ENCODE data around the gene CDH12.

CDH12 gene

GRCh38 chr5:21802869-21803490 is 1050.2 kb downstream of the CDH12 start:
- DNase-seq (ENCODE audit: low read depth): peak; percentile 58
- no peak overlapping the region for H3K4me3 ChIP-seq (ENCODE audit: low read depth, low read length)
- TF ChIP-seq CTCF (conservative IDR thresholded peaks at IDR 0.05; ENCODE audit: low read depth, low read length): peak; percentile 67

- no peak for DNase-seq (ENCODE audit: low read depth)
- H3K4me3 ChIP-seq (ENCODE audit: low read depth, low read length): no peak overlapping the region
- no peak for TF ChIP-seq CTCF (conservative IDR thresholded peaks at IDR 0.05; ENCODE audit: low read depth, low read length)
Measured at GRCh38 chr5:21802100-21802499, 1051.0 kb downstream of the CDH12 start.

DNA sequence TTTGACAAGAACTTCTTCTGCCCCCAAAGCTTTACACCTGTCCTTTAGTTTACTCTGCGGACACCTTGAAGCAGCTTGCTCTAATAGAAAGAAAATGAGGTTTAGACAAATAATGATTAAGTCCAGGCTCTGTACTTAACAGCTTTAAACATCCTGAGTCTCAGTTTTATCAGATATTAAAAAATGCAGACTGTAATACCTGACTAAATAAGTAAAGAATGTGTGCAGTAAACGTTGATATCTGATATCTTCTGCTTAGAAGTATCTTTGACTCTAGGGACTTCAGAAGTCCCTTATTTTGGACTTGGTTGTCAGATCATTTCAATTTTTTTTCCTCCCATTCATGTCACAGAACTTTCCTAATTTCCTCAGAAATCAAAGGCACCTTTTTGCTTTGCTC is 1060.4 kb downstream of the CDH12 start:
- no peak for TF ChIP-seq CTCF (conservative IDR thresholded peaks at IDR 0.05; ENCODE audit: low read depth, low read length)

DNA sequence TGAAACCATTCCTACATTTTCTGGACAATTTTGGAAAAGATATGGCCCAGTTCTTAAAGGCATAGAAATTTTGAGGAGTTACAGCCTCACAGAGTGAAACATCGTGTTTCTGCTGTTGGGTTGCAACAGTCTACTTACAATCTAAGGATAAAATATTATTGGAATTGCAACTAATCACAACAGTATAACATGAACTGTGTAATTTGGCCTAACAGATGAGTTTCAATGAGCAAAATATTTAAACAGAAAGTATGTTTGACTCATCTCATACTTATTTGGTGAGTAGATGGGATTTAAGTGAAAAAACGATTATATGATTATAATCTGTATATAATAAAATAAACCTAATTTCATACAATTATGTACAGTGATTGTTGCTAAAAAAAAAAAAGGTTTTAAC is 1061.8 kb downstream of the CDH12 start:
- peak; percentile 23 for DNase-seq (ENCODE audit: low read depth)
- no peak overlapping the region for H3K4me3 ChIP-seq (ENCODE audit: low read depth, low read length)
- no peak for TF ChIP-seq CTCF (conservative IDR thresholded peaks at IDR 0.05; ENCODE audit: low read depth, low read length)

More for the DNA sequence above, 1060.4 kb downstream of the CDH12 start:
- DNase-seq (ENCODE audit: low read depth): peak; percentile 12
- no peak overlapping the region for H3K4me3 ChIP-seq (ENCODE audit: low read depth, low read length)

DNA sequence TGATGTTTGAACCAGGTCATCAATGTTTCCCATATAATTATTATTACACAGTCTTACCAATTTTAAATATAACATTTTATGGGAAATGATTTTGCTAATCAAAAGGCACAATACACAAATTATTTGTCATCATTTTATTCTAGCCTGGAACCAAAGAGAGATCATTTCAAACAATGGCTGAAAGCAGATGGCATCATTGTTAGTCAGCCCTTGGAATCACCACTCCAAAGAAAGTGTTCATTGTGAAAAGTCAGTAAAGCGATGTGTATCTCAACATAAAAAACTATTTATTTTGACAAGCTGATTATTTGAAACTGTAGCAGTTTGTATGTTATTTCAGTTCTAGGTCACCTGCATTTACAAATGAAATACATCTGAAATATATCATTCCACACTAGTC is 1068.7 kb downstream of the CDH12 start:
- TF ChIP-seq CTCF (conservative IDR thresholded peaks at IDR 0.05; ENCODE audit: low read depth, low read length): no peak
- H3K4me3 ChIP-seq (ENCODE audit: low read depth, low read length): no peak overlapping the region
- DNase-seq (ENCODE audit: low read depth): no peak

- no peak for DNase-seq (ENCODE audit: low read depth)
Measured at GRCh38 chr5:21783074-21783679, 1070.0 kb downstream of the CDH12 start.

More at GRCh38 chr5:21783074-21783679, 1070.0 kb downstream of the CDH12 start:
- no peak overlapping the region for H3K4me3 ChIP-seq (ENCODE audit: low read depth, low read length)
- no peak for TF ChIP-seq CTCF (conservative IDR thresholded peaks at IDR 0.05; ENCODE audit: low read depth, low read length)
